ENCODE results near the gene ZC2HC1B. TPM values are rescaled to one million over a fixed set of nuclear protein-coding genes. Genes with fewer than 3 reads are reported as not detected.
A peak's percentile ranks its signal among the peaks of the same experiment; 100 is the strongest.

The ZC2HC1B gene
- total RNA-seq, 1 experiment from 2014 or later: not detected

- no peaks in the 10 kb centered on the region for H3K4me1 ChIP-seq (ENCODE audit: insufficient read depth, low read length)
- H4K91ac ChIP-seq (ENCODE audit: insufficient read length, low read depth, low read length): no peak overlapping the region
- Mint-ChIP-seq H3K4me3 (no peak overlapping the region), H3K27me3 (ENCODE audit: low read depth) (no peaks in the 10 kb centered on the region), H3K9me3 (no peaks in the 10 kb centered on the region), H3K36me3 (ENCODE audit: insufficient read depth in 1 of 3, low read depth in 3 of 3) (peaks cover 0 to 17% (median 0%) of the 10 kb centered on the region in 3 experiments; a peak in 2 of 7 replicates), H3K4me1 (peaks cover 14 to 19% of the 10 kb centered on the region in 2 experiments), H3K27ac (peak overlapping the region in 2 of 3 experiments; percentile 78 to 79; a peak in 2 of 7 replicates)
- no peak overlapping the region for H3K18ac ChIP-seq (ENCODE audit: insufficient read length, low read depth, low read length)
- no peak overlapping the region for H3T11ph ChIP-seq (ENCODE audit: low read length)
- H2AK5ac ChIP-seq (ENCODE audit: insufficient read length, low read length): no peak overlapping the region
- no peak overlapping the region for H2AFZ ChIP-seq (ENCODE audit: low read length)
- no peaks in the 10 kb centered on the region for H3K23me2 ChIP-seq (ENCODE audit: insufficient read length, low read depth, low read length, poor library complexity, severe bottlenecking)
- H3K27me3 ChIP-seq (ENCODE audit: insufficient read depth, low read length): no peaks in the 10 kb centered on the region
- H3K14ac ChIP-seq (ENCODE audit: insufficient read depth, low read length): no peak overlapping the region
- no peak overlapping the region for H3K56ac ChIP-seq (ENCODE audit: insufficient read length, low read depth, low read length)
- no peaks in the 10 kb centered on the region for H3K79me1 ChIP-seq (ENCODE audit: insufficient read depth, low read depth, low read length, poor library complexity, severe bottlenecking)
- no peak overlapping the region for H3K27ac ChIP-seq (ENCODE audit: insufficient read length, low read depth, low read length)
- DNase-seq: no peak
- H2BK5ac ChIP-seq (ENCODE audit: insufficient read length, low read length): no peak overlapping the region
- no peak overlapping the region for H4K5ac ChIP-seq (ENCODE audit: insufficient read length, low read depth, low read length)
- H3K4ac ChIP-seq (ENCODE audit: low read depth, low read length): no peak overlapping the region
- H3K9me3 ChIP-seq (ENCODE audit: control insufficient read depth, low read depth, low read length): no peaks in the 10 kb centered on the region
- no peak overlapping the region for H3K23ac ChIP-seq (ENCODE audit: insufficient read length, low read depth, low read length)
- no peak overlapping the region for H2BK12ac ChIP-seq (ENCODE audit: insufficient read length, low read depth, low read length)
- TF ChIP-seq CTCF (conservative IDR thresholded peaks at IDR 0.05): no peak
- H2BK15ac ChIP-seq (ENCODE audit: low read depth, low read length): no peak overlapping the region
- no peak overlapping the region for H2BK120ac ChIP-seq (ENCODE audit: low read depth, low read length, poor library complexity, severe bottlenecking)
- H3K79me2 ChIP-seq (ENCODE audit: insufficient read depth, low read length): no peaks in the 10 kb centered on the region
- no peak overlapping the region for H2BK20ac ChIP-seq (ENCODE audit: low read depth, low read length, poor library complexity, severe bottlenecking)
- H4K8ac ChIP-seq (replicated peaks; ENCODE audit: insufficient read length, low read depth, low read length): no peak overlapping the region
- H3K4me2 ChIP-seq (ENCODE audit: insufficient read depth, insufficient read length, low read length): no peak overlapping the region
- no peak overlapping the region for H3K9ac ChIP-seq (ENCODE audit: extremely low read depth, insufficient read length, low read length)
- no peaks in the 10 kb centered on the region for H4K20me1 ChIP-seq (ENCODE audit: control insufficient read depth, insufficient read depth, insufficient read length)
Observed at GRCh38 chr6:143828572-143828971, 35.7 kb upstream of the ZC2HC1B start.
